ENCODE results near the gene PDK1. TPM values are rescaled to one million over a fixed set of nuclear protein-coding genes. Genes with fewer than 3 reads are reported as not detected.

Gene PDK1
- total and polyA plus RNA-seq, 2 experiments from 2014 or later = 25.6 to 42.0 TPM

DNA sequence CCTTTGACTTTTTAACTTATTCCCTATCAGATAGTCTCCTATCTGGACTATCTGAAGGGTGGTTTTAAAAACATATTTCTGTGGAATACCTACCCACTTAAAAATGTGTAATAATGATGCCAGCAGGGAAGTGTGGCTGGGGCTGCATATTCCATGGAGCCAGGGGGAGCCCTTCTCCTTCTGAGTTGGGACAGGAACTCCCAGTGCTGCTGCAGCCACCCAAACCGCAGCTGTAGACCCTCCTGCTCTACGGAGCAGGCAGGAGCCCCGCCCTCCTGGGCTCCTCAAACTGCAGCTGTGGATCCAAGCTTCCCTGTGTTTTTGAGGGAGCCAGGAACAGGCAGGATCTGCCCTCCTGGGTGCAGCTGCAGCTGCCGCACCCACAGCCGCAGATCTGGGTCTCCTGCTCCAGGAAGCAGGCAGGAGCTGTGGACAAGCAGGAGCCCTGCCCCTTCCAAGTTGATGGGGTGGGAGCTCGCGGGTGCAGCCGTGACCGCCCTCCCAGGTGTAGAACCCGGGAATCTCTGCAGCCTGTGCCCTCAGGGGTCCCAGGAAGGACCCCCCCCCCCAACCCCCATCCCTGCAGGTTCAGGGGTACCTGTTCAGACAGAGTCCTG is 57.8 kb downstream of the PDK1 start:
- TF ChIP-seq, protein P1, sequence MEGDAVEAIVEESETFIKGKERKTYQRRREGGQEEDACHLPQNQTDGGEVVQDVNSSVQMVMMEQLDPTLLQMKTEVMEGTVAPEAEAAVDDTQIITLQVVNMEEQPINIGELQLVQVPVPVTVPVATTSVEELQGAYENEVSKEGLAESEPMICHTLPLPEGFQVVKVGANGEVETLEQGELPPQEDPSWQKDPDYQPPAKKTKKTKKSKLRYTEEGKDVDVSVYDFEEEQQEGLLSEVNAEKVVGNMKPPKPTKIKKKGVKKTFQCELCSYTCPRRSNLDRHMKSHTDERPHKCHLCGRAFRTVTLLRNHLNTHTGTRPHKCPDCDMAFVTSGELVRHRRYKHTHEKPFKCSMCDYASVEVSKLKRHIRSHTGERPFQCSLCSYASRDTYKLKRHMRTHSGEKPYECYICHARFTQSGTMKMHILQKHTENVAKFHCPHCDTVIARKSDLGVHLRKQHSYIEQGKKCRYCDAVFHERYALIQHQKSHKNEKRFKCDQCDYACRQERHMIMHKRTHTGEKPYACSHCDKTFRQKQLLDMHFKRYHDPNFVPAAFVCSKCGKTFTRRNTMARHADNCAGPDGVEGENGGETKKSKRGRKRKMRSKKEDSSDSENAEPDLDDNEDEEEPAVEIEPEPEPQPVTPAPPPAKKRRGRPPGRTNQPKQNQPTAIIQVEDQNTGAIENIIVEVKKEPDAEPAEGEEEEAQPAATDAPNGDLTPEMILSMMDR (conservative IDR thresholded peaks at IDR 0.05; ENCODE audit: low read depth in 2 of 2) = peak; percentile 16 to 40; a peak in 2 of 4 replicates
- TF ChIP-seq CREB1 (CRISPR knock-in tag; IDR thresholded peaks at IDR 0.05; ENCODE audit: low read depth) (no peak), POLR2AphosphoS5 (IDR thresholded peaks at IDR 0.05; ENCODE audit: low read depth) (no peak)
- H4K20me1 ChIP-seq (replicated peaks; ENCODE audit: insufficient read depth) = no peaks in the 10 kb centered on the region; the same call in 1 of the 2 replicates
- Mint-ChIP-seq H3K9me3 (no peaks in the 10 kb centered on the region), H3K27me3 (ENCODE audit: insufficient read depth, low read depth, poor library complexity) (no peaks in the 10 kb centered on the region), H3K27ac (no peak overlapping the region), H3K4me3 (no peak overlapping the region), H3K4me1 (no peaks in the 10 kb centered on the region), H3K36me3 (ENCODE audit: low read depth) (peaks cover 9% of the 10 kb centered on the region; the same call in 2 of the 3 replicates)
- peak; percentile 78 for ATAC-seq
- no peaks in the 10 kb centered on the region for H3K4me1 ChIP-seq (ENCODE audit: insufficient read depth)
- peak; percentile 12 for DNase-seq (ENCODE audit: low spot score)
- H3F3A ChIP-seq (replicated peaks; ENCODE audit: low read depth) = no peaks in the 10 kb centered on the region
- no peak overlapping the region for H3K27ac ChIP-seq (ENCODE audit: low read depth)
- H3K4me2 ChIP-seq = no peak overlapping the region
- no peak overlapping the region for H3K4me3 ChIP-seq
- no peaks in the 10 kb centered on the region for H3K79me2 ChIP-seq (replicated peaks; ENCODE audit: insufficient read depth)
- H3K27me3 ChIP-seq (ENCODE audit: insufficient read depth) = no peaks in the 10 kb centered on the region
- no peak overlapping the region for H2AFZ ChIP-seq
- no peaks in the 10 kb centered on the region for H3K36me3 ChIP-seq (ENCODE audit: insufficient read depth)
- H3K9me2 ChIP-seq (ENCODE audit: insufficient read depth) = no peaks in the 10 kb centered on the region

DNA sequence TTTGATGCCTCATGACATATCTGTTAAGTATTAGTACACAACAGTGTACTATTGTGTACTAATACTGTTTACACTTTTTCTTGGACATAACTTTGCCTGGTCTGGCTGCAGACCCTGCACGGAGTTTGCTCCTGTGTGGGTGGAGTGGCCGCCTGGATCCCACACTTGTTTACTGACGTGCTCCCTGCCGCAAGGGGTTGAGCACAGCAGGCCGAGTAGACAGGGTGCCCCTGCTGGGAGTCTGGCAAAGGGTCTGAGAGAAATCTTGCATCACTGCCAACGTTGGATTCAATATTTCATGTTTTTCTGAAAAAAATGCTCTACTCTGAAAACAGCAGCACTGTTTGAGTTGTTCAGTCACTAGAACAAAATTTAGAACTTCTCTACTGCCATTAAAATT is 59.0 kb downstream of the PDK1 start:
- no peaks in the 10 kb centered on the region for H3K9me3 Mint-ChIP-seq
- H3K4me3 ChIP-seq = no peak overlapping the region
- H4K20me1 ChIP-seq (replicated peaks; ENCODE audit: insufficient read depth) = no peaks in the 10 kb centered on the region; the same call in 1 of the 2 replicates
- H3F3A ChIP-seq (replicated peaks; ENCODE audit: low read depth) = no peaks in the 10 kb centered on the region
- no peaks in the 10 kb centered on the region for H3K79me2 ChIP-seq (replicated peaks; ENCODE audit: insufficient read depth)
- H3K4me1 ChIP-seq (ENCODE audit: insufficient read depth) = no peaks in the 10 kb centered on the region
- H3K4me2 ChIP-seq = no peak overlapping the region
- no peaks in the 10 kb centered on the region for H3K4me1 Mint-ChIP-seq
- H3K27ac Mint-ChIP-seq = no peak overlapping the region
- no peaks in the 10 kb centered on the region for H3K36me3 ChIP-seq (ENCODE audit: insufficient read depth)
- no peaks in the 10 kb centered on the region for H3K9me2 ChIP-seq (ENCODE audit: insufficient read depth)
- H2AFZ ChIP-seq = no peak overlapping the region
- H3K27me3 Mint-ChIP-seq (ENCODE audit: insufficient read depth, low read depth, poor library complexity) = no peaks in the 10 kb centered on the region
- H3K36me3 Mint-ChIP-seq (ENCODE audit: low read depth) = peaks cover 9% of the 10 kb centered on the region; the same call in 2 of the 3 replicates
- H3K4me3 Mint-ChIP-seq = no peak overlapping the region
- no peak overlapping the region for H3K27ac ChIP-seq (ENCODE audit: low read depth)
- H3K27me3 ChIP-seq (ENCODE audit: insufficient read depth) = no peaks in the 10 kb centered on the region
- DNase-seq (ENCODE audit: low spot score) (no peak), ATAC-seq (no peak)
- TF ChIP-seq CREB1 (CRISPR knock-in tag; IDR thresholded peaks at IDR 0.05; ENCODE audit: low read depth) = no peak
- no peak for TF ChIP-seq ZNF114 (CRISPR knock-in tag; IDR thresholded peaks at IDR 0.05)
- no peak for TF ChIP-seq POLR2AphosphoS5 (IDR thresholded peaks at IDR 0.05; ENCODE audit: low read depth)
- TF ChIP-seq, protein P2, sequence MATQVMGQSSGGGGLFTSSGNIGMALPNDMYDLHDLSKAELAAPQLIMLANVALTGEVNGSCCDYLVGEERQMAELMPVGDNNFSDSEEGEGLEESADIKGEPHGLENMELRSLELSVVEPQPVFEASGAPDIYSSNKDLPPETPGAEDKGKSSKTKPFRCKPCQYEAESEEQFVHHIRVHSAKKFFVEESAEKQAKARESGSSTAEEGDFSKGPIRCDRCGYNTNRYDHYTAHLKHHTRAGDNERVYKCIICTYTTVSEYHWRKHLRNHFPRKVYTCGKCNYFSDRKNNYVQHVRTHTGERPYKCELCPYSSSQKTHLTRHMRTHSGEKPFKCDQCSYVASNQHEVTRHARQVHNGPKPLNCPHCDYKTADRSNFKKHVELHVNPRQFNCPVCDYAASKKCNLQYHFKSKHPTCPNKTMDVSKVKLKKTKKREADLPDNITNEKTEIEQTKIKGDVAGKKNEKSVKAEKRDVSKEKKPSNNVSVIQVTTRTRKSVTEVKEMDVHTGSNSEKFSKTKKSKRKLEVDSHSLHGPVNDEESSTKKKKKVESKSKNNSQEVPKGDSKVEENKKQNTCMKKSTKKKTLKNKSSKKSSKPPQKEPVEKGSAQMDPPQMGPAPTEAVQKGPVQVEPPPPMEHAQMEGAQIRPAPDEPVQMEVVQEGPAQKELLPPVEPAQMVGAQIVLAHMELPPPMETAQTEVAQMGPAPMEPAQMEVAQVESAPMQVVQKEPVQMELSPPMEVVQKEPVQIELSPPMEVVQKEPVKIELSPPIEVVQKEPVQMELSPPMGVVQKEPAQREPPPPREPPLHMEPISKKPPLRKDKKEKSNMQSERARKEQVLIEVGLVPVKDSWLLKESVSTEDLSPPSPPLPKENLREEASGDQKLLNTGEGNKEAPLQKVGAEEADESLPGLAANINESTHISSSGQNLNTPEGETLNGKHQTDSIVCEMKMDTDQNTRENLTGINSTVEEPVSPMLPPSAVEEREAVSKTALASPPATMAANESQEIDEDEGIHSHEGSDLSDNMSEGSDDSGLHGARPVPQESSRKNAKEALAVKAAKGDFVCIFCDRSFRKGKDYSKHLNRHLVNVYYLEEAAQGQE (IDR thresholded peaks at IDR 0.05; ENCODE audit: unreplicated experiment) = no peak
- no peak for TF ChIP-seq STAT1 (IDR thresholded peaks at IDR 0.05; ENCODE audit: unreplicated experiment)
- no peak for TF ChIP-seq EZH2 (IDR thresholded peaks at IDR 0.05; ENCODE audit: low read depth, unreplicated experiment)
- no peak for TF ChIP-seq NANOG (IDR thresholded peaks at IDR 0.05; ENCODE audit: borderline replicate concordance)
- TF ChIP-seq, protein P3, sequence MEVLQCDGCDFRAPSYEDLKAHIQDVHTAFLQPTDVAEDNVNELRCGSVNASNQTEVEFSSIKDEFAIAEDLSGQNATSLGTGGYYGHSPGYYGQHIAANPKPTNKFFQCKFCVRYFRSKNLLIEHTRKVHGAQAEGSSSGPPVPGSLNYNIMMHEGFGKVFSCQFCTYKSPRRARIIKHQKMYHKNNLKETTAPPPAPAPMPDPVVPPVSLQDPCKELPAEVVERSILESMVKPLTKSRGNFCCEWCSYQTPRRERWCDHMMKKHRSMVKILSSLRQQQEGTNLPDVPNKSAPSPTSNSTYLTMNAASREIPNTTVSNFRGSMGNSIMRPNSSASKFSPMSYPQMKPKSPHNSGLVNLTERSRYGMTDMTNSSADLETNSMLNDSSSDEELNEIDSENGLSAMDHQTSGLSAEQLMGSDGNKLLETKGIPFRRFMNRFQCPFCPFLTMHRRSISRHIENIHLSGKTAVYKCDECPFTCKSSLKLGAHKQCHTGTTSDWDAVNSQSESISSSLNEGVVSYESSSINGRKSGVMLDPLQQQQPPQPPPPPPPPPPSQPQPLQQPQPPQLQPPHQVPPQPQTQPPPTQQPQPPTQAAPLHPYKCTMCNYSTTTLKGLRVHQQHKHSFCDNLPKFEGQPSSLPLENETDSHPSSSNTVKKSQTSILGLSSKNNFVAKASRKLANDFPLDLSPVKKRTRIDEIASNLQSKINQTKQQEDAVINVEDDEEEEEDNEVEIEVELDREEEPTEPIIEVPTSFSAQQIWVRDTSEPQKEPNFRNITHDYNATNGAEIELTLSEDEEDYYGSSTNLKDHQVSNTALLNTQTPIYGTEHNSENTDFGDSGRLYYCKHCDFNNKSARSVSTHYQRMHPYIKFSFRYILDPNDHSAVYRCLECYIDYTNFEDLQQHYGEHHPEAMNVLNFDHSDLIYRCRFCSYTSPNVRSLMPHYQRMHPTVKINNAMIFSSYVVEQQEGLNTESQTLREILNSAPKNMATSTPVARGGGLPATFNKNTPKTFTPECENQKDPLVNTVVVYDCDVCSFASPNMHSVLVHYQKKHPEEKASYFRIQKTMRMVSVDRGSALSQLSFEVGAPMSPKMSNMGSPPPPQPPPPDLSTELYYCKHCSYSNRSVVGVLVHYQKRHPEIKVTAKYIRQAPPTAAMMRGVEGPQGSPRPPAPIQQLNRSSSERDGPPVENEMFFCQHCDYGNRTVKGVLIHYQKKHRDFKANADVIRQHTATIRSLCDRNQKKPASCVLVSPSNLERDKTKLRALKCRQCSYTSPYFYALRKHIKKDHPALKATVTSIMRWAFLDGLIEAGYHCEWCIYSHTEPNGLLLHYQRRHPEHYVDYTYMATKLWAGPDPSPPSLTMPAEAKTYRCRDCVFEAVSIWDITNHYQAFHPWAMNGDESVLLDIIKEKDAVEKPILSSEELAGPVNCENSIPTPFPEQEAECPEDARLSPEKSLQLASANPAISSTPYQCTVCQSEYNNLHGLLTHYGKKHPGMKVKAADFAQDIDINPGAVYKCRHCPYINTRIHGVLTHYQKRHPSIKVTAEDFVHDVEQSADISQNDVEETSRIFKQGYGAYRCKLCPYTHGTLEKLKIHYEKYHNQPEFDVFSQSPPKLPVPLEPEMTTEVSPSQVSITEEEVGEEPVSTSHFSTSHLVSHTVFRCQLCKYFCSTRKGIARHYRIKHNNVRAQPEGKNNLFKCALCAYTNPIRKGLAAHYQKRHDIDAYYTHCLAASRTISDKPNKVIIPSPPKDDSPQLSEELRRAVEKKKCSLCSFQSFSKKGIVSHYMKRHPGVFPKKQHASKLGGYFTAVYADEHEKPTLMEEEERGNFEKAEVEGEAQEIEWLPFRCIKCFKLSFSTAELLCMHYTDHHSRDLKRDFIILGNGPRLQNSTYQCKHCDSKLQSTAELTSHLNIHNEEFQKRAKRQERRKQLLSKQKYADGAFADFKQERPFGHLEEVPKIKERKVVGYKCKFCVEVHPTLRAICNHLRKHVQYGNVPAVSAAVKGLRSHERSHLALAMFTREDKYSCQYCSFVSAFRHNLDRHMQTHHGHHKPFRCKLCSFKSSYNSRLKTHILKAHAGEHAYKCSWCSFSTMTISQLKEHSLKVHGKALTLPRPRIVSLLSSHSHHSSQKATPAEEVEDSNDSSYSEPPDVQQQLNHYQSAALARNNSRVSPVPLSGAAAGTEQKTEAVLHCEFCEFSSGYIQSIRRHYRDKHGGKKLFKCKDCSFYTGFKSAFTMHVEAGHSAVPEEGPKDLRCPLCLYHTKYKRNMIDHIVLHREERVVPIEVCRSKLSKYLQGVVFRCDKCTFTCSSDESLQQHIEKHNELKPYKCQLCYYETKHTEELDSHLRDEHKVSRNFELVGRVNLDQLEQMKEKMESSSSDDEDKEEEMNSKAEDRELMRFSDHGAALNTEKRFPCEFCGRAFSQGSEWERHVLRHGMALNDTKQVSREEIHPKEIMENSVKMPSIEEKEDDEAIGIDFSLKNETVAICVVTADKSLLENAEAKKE (CRISPR knock-in tag; IDR thresholded peaks at IDR 0.05) = no peak
